ENCODE results near the gene NEDD8.
A peak's percentile ranks its signal among the peaks of the same experiment; 100 is the strongest.
"Not testable (repeated sequence)": the region's sequence is repeated elsewhere in the genome, so short reads cannot be mapped to it uniquely, and the experiment has no call there.

NEDD8 gene

DNA sequence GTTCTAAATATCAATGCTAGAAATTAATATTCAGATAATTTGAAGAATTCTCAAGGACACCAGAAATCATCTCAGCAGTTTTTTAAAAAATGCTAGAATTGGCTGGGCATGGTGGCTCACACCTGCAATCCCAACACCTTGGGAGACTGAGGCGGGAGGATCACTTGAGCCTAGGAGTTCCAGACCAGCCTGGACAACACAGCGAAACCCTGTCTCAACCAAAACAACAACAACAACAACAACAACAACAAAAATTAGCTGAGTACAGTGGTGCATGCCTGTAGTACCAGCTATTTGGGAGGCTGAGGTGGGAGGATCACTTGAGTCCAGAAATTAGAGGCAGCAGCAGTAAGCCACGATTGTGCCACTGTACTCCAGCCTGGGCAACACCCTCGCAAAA is 13.1 kb downstream of the NEDD8 start:
- Mint-ChIP-seq H3K4me1 (peaks cover 16% of the 10 kb centered on the region), H3K27me3 (ENCODE audit: low read depth) (no peaks in the 10 kb centered on the region), H3K4me3 (no peak overlapping the region), H3K36me3 (ENCODE audit: low read depth) (peaks cover 7% of the 10 kb centered on the region), H3K9me3 (no peaks in the 10 kb centered on the region), H3K27ac (no peak overlapping the region)
- TF ChIP-seq, protein P1, sequence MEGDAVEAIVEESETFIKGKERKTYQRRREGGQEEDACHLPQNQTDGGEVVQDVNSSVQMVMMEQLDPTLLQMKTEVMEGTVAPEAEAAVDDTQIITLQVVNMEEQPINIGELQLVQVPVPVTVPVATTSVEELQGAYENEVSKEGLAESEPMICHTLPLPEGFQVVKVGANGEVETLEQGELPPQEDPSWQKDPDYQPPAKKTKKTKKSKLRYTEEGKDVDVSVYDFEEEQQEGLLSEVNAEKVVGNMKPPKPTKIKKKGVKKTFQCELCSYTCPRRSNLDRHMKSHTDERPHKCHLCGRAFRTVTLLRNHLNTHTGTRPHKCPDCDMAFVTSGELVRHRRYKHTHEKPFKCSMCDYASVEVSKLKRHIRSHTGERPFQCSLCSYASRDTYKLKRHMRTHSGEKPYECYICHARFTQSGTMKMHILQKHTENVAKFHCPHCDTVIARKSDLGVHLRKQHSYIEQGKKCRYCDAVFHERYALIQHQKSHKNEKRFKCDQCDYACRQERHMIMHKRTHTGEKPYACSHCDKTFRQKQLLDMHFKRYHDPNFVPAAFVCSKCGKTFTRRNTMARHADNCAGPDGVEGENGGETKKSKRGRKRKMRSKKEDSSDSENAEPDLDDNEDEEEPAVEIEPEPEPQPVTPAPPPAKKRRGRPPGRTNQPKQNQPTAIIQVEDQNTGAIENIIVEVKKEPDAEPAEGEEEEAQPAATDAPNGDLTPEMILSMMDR (IDR thresholded peaks at IDR 0.05; ENCODE audit: unreplicated experiment in 3 of 3): no peak

DNA sequence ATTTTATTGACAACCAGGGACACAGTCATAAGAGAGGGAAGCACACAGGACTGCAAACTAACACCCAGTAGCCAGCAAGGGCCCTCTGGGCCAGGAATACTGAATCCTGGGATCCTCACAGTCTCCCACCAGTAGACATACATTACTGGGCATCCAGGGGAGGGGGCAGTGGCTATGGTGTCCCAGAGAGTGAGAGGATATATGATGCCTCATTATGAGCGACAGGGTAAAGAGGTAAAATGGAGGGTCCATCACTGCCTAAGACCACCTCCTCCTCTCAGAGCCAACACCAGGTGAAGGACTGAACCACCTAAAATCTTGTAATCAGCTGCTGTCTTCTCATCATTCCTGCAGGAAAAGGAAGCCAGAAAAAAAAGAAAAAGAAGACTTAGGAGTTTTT is 15.3 kb downstream of the NEDD8 start:
- not testable (repeated sequence) for H3K27ac Mint-ChIP-seq; H3K9me3 Mint-ChIP-seq; H3K27me3 Mint-ChIP-seq (ENCODE audit: low read depth)
- Mint-ChIP-seq H3K4me1 (peaks cover 28% of the 10 kb centered on the region), H3K36me3 (ENCODE audit: low read depth) (peaks cover 11% of the 10 kb centered on the region), H3K4me3 (peak overlapping the region in 1 of 3 experiments; percentile 90)

DNA sequence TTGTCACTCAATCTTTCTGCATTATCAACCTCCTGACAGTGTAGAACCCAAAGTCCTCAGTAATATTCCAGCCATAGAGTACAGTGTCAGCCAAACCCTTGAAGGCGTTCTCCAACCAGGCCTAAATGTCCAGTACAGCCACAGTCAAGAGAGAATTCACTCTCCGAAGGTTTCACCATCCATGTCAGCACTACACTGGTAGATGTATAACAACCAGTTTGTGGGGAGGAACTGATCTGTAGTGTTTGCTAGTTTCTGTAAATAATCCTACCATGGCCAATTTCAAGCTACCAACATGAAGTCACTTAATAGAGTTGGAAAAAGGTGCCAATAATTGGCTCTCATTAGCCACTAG is 15.8 kb downstream of the NEDD8 start:
- H3K9me3 Mint-ChIP-seq: no peaks in the 10 kb centered on the region

DNA sequence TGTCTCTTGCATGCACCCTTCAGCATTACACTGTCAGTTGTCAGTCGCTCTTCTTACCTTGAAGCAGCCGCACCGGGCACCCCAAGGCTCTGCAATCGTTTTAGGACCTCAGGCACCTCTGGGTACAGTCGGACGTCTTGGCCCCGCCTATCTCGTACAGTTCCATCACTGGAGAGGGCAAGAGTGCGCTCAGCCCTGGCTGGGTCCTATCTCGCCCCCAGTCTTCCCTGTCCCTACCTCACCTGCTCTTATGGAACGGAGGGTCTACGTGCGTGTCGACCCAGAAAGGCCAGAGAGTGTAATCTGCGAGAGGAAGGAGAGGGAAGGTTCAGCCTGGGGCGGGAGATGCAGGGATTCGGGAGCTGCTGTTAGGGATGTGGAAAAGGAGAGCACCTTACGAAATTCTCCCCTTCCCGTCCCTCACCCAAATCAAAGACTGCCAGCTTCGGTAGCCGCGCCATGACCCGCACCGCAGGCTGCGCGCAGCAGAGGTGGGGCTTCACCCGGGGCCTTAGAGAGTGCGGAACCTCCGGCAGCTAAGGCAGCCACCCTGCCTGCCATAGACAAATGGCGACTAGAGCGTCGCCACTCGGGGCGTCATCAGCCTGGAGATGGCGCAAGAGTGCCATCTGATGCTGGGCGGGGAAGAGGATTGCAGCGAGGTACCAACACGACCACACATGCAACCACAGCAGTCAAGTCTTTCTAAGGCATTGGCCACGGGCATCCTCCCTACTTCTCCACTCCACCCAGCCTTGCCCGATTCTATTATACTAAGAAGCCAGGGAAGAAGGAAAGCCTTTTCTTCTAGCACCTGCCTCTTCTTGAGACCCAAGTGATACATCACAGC is 16.4 kb downstream of the NEDD8 start, which contains the start of gene MDP1:
Gene MDP1 (minus strand): TSS at position 572 of the 850 bp plus-strand sequence. CDS start 111 bp downstream, at position 461.
- Mint-ChIP-seq H3K4me1 (peaks cover 28% of the 10 kb centered on the region), H3K9me3 (no peaks in the 10 kb centered on the region), H3K36me3 (ENCODE audit: low read depth) (peaks cover 16% of the 10 kb centered on the region), H3K27ac (peak within 1 kb of the TSS; percentile 91 to 98 (median 92)), H3K4me3 (peak within 1 kb of the TSS; percentile 89 to 97 (median 90)), H3K27me3 (ENCODE audit: low read depth) (no peaks in the 10 kb centered on the region)
- TF ChIP-seq, protein P1 (IDR thresholded peaks at IDR 0.05; ENCODE audit: unreplicated experiment in 3 of 3): peak; percentile 34 to 62 (median 39)

More for the DNA sequence above, 15.8 kb downstream of the NEDD8 start:
- H3K36me3 Mint-ChIP-seq (ENCODE audit: low read depth): peaks cover 16% of the 10 kb centered on the region
- no peaks in the 10 kb centered on the region for H3K27me3 Mint-ChIP-seq (ENCODE audit: low read depth)
- TF ChIP-seq, protein P1 (IDR thresholded peaks at IDR 0.05; ENCODE audit: unreplicated experiment in 3 of 3): no peak
- H3K4me3 Mint-ChIP-seq: peak overlapping the region; percentile 89 to 97 (median 90)
- peaks cover 28% of the 10 kb centered on the region for H3K4me1 Mint-ChIP-seq
- H3K27ac Mint-ChIP-seq: peak overlapping the region; percentile 91 to 98 (median 92)

DNA sequence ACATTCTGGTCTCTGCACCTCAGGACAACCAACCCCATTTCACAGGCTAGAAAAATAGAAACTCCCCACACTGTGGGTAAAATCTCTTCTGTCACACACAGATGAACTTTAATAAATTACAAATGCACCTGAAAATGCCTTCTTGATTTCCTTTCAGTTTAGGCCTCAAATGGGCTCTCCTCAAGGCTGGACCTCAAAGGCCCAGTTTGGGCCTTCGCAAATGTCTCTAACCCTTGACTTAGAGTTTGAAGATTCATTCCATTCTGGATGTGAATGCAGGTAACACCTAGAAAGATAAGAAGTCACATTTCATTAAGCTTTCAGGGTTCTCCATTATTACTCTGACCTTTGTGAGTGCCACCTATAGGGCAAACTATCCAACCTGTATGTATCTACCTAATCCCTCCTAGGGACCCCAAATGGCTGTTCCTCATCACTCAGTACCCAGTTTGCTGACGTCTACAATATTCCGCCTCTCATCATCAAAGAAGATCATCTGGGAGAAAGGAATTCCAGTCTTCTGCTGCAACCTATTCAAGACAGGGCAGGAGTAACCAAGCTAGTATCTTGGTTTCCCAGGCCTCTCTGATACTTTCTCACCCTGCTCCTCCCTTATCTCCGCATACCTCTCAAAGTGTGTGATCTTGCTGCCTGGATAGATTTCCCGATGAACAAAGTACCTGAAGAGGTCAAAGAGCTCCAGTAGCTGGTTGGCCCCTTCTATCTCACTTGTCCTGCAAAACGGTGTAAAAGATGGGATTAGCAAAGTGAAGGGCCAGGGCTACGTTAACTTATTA is 18.1 kb downstream of the NEDD8 start:
- Mint-ChIP-seq H3K27me3 (ENCODE audit: low read depth) (no peaks in the 10 kb centered on the region), H3K4me1 (peaks cover 28% of the 10 kb centered on the region), H3K9me3 (no peaks in the 10 kb centered on the region), H3K36me3 (ENCODE audit: low read depth) (peaks cover 31% of the 10 kb centered on the region), H3K4me3 (peak overlapping the region; percentile 89 to 90 (median 89)), H3K27ac (peak overlapping the region; percentile 92 to 99 (median 98))
- TF ChIP-seq, protein P1 (IDR thresholded peaks at IDR 0.05; ENCODE audit: unreplicated experiment in 3 of 3): no peak

All from nephron (organoid).